Neutrophil (primary cell): ENCODE data around the gene RANBP17.

Source experiments
- H3K27ac ChIP-seq: fragments of 200-600 bp; sonication (generic); 2 replicates; pipeline ENCODE4 v1.5.1; 2016; ENCODE audit warnings: mild to moderate bottlenecking, moderate library complexity
- H3K27me3 ChIP-seq: fragments of 200-600 bp; sonication (generic); 2 replicates; pipeline ENCODE4 v1.6.0; 2016; ENCODE audit warnings: mild to moderate bottlenecking
- H3K36me3 ChIP-seq: fragments of 200-600 bp; sonication (generic); 2 replicates; pipeline ENCODE4 v1.5.1; 2017
- H3K4me1 ChIP-seq, 2 experiments: fragments of 200-600 bp in 1 of 2; sonication (generic) in 1 of 2; 1 replicate in 1 of 2; 2 replicates in 1 of 2; pipeline versions ENCODE4 v1.5.1 to v1.6.1; 2013 to 2016; ENCODE audit warnings: low read depth in 1 of 2, low read length in 1 of 2, mild to moderate bottlenecking in 1 of 2, moderate library complexity in 1 of 2; ENCODE audit not compliant: control insufficient read depth in 1 of 2, insufficient read depth in 1 of 2
- H3K4me3 ChIP-seq, 2 experiments: fragments of 200-600 bp in 1 of 2; sonication (generic) in 1 of 2; 1 replicate in 1 of 2; 2 replicates in 1 of 2; pipeline ENCODE4 v1.5.1; 2013 to 2016; ENCODE audit warnings: low read depth in 1 of 2, low read length in 1 of 2, mild to moderate bottlenecking in 1 of 2, moderate library complexity in 1 of 2
- H3K9me3 ChIP-seq: fragments of 200-600 bp; sonication (generic); 2 replicates; pipeline ENCODE4 v1.5.1; 2016
- CTCF ChIP-seq: fragments of 200-600 bp; sonication (generic); IDR thresholded peaks from 2 replicates; pipeline ENCODE4 v1.5.1; 2016; ENCODE audit warnings: antibody characterized with exemption

RANBP17 gene

GRCh38 chr5:171127314-171127713 lies 265.5 kb downstream of the RANBP17 start:
- H3K4me1 ChIP-seq, result no peaks in the 10 kb centered on the region
- TF ChIP-seq CTCF, result no peak

GRCh38 chr5:171128136-171128535 lies 266.3 kb downstream of the RANBP17 start:
- no peak for TF ChIP-seq CTCF
- no peaks in the 10 kb centered on the region for H3K27me3 ChIP-seq
- H3K36me3 ChIP-seq, result no peaks in the 10 kb centered on the region
- H3K4me1 ChIP-seq, result no peaks in the 10 kb centered on the region
- no peak overlapping the region for H3K27ac ChIP-seq
- H3K4me3 ChIP-seq, result no peak overlapping the region
- no peaks in the 10 kb centered on the region for H3K9me3 ChIP-seq

More at GRCh38 chr5:171127314-171127713, 265.5 kb downstream of the RANBP17 start:
- H3K27me3 ChIP-seq, result no peaks in the 10 kb centered on the region
- no peak overlapping the region for H3K4me3 ChIP-seq
- no peak overlapping the region for H3K27ac ChIP-seq
- no peaks in the 10 kb centered on the region for H3K36me3 ChIP-seq
- H3K9me3 ChIP-seq, result no peaks in the 10 kb centered on the region

GRCh38 chr5:171129308-171129707 lies 267.5 kb downstream of the RANBP17 start:
- Histone ChIP-seq H3K27me3 (no peaks in the 10 kb centered on the region), H3K36me3 (no peaks in the 10 kb centered on the region), H3K27ac (no peak overlapping the region), H3K9me3 (no peaks in the 10 kb centered on the region), H3K4me3 (no peak overlapping the region), H3K4me1 (no peaks in the 10 kb centered on the region)
- TF ChIP-seq CTCF, result no peak

- H3K9me3 ChIP-seq, result no peaks in the 10 kb centered on the region
- no peak overlapping the region for H3K4me3 ChIP-seq
- no peak overlapping the region for H3K27ac ChIP-seq
- no peaks in the 10 kb centered on the region for H3K27me3 ChIP-seq
- no peaks in the 10 kb centered on the region for H3K4me1 ChIP-seq
- TF ChIP-seq CTCF, result no peak
- H3K36me3 ChIP-seq, result no peaks in the 10 kb centered on the region
These were observed 269.7 kb downstream of the RANBP17 start for GRCh38 chr5:171131497-171131896.

GRCh38 chr5:171137768-171138525 lies 276.1 kb downstream of the RANBP17 start:
- Histone ChIP-seq H3K4me3 (no peak overlapping the region), H3K36me3 (no peaks in the 10 kb centered on the region), H3K27me3 (no peaks in the 10 kb centered on the region), H3K9me3 (no peaks in the 10 kb centered on the region), H3K27ac (no peak overlapping the region), H3K4me1 (no peaks in the 10 kb centered on the region)
- no peak for TF ChIP-seq CTCF
